ENCODE measurements around the gene MMP20.

The MMP20 gene

DNA sequence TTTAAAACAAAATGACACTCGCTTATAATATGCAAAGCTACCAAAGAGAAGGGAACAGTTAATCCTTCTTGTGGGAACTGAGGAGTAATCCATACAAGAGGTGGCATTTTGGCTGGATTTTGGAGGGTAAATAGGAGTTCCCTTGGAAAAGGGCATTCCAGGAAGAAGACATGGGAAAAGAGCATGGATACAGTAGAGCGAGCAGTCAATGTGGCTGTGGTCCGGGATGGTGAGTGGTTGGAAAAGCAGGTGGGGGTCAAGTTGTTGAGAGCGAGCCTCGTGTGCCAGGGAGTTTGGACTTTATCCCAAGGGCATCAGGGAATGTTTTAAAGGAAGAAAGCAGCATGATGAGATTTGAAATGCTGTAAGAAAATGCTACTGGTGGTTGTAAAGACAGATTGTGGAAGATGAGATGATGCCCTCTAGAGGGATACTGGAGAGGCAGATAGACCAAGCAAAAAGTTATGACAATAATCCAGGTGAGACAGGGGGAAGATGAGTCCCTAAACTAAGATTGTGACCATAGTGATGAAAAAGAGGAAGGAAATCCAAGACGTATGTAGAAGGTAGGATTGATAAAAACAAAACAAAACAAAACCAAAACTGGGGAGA lies 90.8 kb downstream of the MMP20 start:
- TF ChIP-seq, protein P1, sequence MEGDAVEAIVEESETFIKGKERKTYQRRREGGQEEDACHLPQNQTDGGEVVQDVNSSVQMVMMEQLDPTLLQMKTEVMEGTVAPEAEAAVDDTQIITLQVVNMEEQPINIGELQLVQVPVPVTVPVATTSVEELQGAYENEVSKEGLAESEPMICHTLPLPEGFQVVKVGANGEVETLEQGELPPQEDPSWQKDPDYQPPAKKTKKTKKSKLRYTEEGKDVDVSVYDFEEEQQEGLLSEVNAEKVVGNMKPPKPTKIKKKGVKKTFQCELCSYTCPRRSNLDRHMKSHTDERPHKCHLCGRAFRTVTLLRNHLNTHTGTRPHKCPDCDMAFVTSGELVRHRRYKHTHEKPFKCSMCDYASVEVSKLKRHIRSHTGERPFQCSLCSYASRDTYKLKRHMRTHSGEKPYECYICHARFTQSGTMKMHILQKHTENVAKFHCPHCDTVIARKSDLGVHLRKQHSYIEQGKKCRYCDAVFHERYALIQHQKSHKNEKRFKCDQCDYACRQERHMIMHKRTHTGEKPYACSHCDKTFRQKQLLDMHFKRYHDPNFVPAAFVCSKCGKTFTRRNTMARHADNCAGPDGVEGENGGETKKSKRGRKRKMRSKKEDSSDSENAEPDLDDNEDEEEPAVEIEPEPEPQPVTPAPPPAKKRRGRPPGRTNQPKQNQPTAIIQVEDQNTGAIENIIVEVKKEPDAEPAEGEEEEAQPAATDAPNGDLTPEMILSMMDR (IDR thresholded peaks at IDR 0.05; ENCODE audit: insufficient read depth, low read length, missing control alignments) = no peak
- H3K4me3 ChIP-seq (ENCODE audit: low read depth, low read length) = no peak overlapping the region
- ChIA-PET POLR2A (no interaction called here), CTCF (interaction anchor here (1.0 kb wide), 2 partner anchors 9 to 39 kb away, joined by 3 read pairs; no protein-coding TSS in a partner anchor)
- DNase-seq (ENCODE audit: low read depth, low spot score) = no peak

DNA sequence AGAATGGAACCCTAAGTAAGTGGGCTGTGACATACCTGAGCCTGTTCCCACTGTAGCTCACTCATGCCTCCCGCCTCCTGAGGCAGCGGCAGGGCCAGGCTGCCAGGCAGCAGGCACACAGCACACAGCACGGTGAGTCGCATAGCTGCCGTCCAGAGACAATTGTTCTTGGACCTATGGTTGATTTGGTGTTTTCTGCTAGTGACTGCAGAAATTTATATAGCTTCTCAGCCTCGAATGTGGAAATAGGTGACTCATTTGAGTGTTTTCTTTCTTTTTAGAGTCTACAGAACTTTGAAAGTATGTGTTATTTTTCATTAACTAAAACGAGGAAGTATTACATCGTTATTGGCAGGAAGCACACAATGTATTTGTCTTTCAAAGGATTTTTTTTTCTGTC lies 94.6 kb downstream of the MMP20 start, which contains the start of gene MMP7:
TSS of gene MMP7 (minus strand) at position 190 of the 400 bp plus-strand sequence. CDS start at position 143, 47 bp downstream.
- H3K4me3 ChIP-seq (ENCODE audit: low read depth, low read length) = no peak within 1 kb of the TSS
- CTCF ChIA-PET = interaction anchor here (1.0 kb wide), 1 partner anchor 136 kb away, joined by 3 read pairs; no protein-coding TSS in a partner anchor
- DNase-seq (ENCODE audit: low read depth, low spot score) = peak; percentile 4
- TF ChIP-seq, protein P1 (IDR thresholded peaks at IDR 0.05; ENCODE audit: insufficient read depth, low read length, missing control alignments) = no peak
- POLR2A ChIA-PET = no interaction called here

DNA sequence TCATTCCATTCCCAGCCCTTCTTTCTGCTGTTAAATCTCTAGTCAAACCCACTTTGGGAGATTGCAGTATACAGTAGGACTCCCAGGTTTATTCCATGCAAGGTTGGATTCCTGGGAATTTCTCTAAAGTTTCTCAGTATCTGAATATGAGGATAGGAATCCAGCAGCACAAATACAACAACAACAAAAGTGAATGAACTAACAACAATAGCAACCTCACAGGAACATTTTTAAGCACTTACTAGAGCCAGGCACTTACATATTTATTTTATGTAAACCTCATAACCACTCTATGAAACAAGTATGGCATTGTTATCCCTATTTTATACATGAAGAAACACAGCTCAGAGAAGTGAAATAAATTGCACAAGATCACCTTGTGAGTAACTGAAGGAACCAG lies 96.5 kb downstream of the MMP20 start:
- CTCF ChIA-PET = interaction anchor here (1.5 kb wide), 1 partner anchor 187 kb away, joined by 4 read pairs; no protein-coding TSS in a partner anchor
- TF ChIP-seq, protein P1 (IDR thresholded peaks at IDR 0.05; ENCODE audit: insufficient read depth, low read length, missing control alignments) = no peak
- POLR2A ChIA-PET = no interaction called here
- H3K4me3 ChIP-seq (ENCODE audit: low read depth, low read length) = no peak overlapping the region
- DNase-seq (ENCODE audit: low read depth, low spot score) = no peak

DNA sequence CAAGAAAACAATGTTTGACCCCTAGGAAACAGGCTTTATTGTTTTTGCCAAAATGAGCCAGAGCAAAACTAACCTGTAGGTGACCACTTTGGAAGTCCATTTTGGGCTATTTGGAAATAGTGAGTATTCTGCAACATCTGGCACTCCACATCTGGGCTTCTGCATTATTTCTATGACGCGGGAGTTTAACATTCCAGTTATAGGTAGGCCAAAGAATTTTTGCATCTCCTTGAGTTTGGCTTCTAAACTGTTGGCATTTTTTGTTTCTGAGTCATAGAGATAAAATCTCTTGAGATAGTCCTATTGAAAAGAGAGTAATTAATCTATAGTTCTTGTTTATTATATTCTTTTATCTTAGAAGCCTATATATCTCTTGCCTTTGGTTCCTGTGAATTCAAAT lies 97.4 kb downstream of the MMP20 start:
- ChIA-PET CTCF (no interaction called here), POLR2A (no interaction called here)
- no peak overlapping the region for H3K4me3 ChIP-seq (ENCODE audit: low read depth, low read length)
- no peak for DNase-seq (ENCODE audit: low read depth, low spot score)
- TF ChIP-seq, protein P1 (IDR thresholded peaks at IDR 0.05; ENCODE audit: insufficient read depth, low read length, missing control alignments) = no peak

DNA sequence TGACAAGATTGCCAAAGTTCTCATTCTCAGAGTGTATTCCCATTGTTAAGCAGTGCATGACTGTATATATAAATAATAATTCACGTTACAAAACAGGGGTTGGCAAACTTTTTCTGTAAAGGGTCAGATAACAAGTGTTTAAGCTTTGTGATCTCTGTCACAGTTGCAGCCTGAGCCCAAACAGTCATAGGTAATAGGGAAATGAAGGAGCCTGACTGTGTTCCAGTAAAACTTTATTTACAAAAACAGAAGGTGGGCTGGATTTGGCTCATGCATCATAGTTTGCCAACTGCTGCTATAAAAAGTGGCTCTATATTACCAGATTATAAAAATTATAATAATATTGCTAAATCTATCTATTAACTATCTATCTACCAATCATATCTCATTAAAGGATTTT lies 98.1 kb downstream of the MMP20 start:
- H3K4me3 ChIP-seq (ENCODE audit: low read depth, low read length) = no peak overlapping the region
- TF ChIP-seq, protein P1 (IDR thresholded peaks at IDR 0.05; ENCODE audit: insufficient read depth, low read length, missing control alignments) = no peak
- POLR2A ChIA-PET = no interaction called here
- CTCF ChIA-PET = no interaction called here
- DNase-seq (ENCODE audit: low read depth, low spot score) = no peak
